MM.1S (cell line): Measurements from ENCODE around the gene DPP10.

Experiments
- DNase-seq: peaks from one replicate; pipeline ENCODE4 v3.0.0-alpha.2; 2015
- H2AFZ ChIP-seq: fragments of 300-600 bp; sonication (generic); 2 replicates; pipeline ENCODE4 v1.6.0; 2016; ENCODE audit warnings: antibody characterized with exemption, low read length
- H3F3A ChIP-seq: fragments of 300-600 bp; sonication (generic); 2 replicates; pipeline ENCODE4 v1.6.1; 2016; ENCODE audit warnings: mild to moderate bottlenecking, antibody characterized with exemption, low read length, moderate library complexity, mixed read lengths; ENCODE audit not compliant: insufficient read depth
- H3K27ac ChIP-seq: fragments of 300-600 bp; sonication (generic); 2 replicates; pipeline ENCODE4 v1.5.1; 2016; ENCODE audit warnings: mild to moderate bottlenecking, low read length
- H3K27me3 ChIP-seq: fragments of 300-600 bp; sonication (generic); replicated peaks from 2 replicates; pipeline ENCODE4 v1.6.0; 2016; ENCODE audit warnings: low read length; ENCODE audit not compliant: insufficient read depth
- H3K36me3 ChIP-seq: fragments of 300-600 bp; sonication (generic); replicated peaks from 2 replicates; pipeline ENCODE4 v1.6.1; 2016; ENCODE audit warnings: mild to moderate bottlenecking, low read length, mixed read lengths; ENCODE audit not compliant: insufficient read depth
- H3K4me1 ChIP-seq: fragments of 300-600 bp; sonication (generic); 2 replicates; pipeline ENCODE4 v1.6.1; 2016; ENCODE audit warnings: low read length, mixed read lengths
- H3K4me2 ChIP-seq: fragments of 300-600 bp; sonication (generic); 2 replicates; pipeline ENCODE4 v1.6.0; 2016; ENCODE audit warnings: low read depth, low read length
- H3K4me3 ChIP-seq: fragments of 300-600 bp; sonication (generic); 2 replicates; pipeline ENCODE4 v1.5.1; 2016; ENCODE audit warnings: low read length, mixed read lengths
- H3K79me2 ChIP-seq: fragments of 300-600 bp; sonication (generic); 2 replicates; pipeline ENCODE4 v1.6.1; 2016; ENCODE audit warnings: mixed run types, low read length, mixed read lengths
- H3K9ac ChIP-seq: fragments of 300-600 bp; sonication (generic); 2 replicates; pipeline ENCODE4 v1.6.1; 2016; ENCODE audit warnings: low read length, mixed read lengths
- H3K9me2 ChIP-seq: fragments of 300-600 bp; sonication (generic); replicated peaks from 2 replicates; pipeline ENCODE4 v1.6.1; 2016; ENCODE audit warnings: mild to moderate bottlenecking, low read length, mixed read lengths; ENCODE audit not compliant: insufficient read depth
- H3K9me3 ChIP-seq: fragments of 300-600 bp; sonication (generic); replicated peaks from 2 replicates; pipeline ENCODE4 v1.6.1; 2016; ENCODE audit warnings: mild to moderate bottlenecking, low read length, mixed read lengths; ENCODE audit not compliant: insufficient read depth
- H4K20me1 ChIP-seq: fragments of 300-600 bp; sonication (generic); 2 replicates; pipeline ENCODE4 v1.6.1; 2016; ENCODE audit warnings: mild to moderate bottlenecking, low read length, moderate library complexity, mixed read lengths; ENCODE audit not compliant: insufficient read depth
- EZH2 ChIP-seq: fragments of 300-600 bp; sonication (generic); optimal IDR thresholded peaks from 2 replicates; pipeline ENCODE3; 2017; ENCODE audit warnings: low read depth, mild to moderate bottlenecking, antibody characterized with exemption, low read length, mixed read lengths
- EZH2phosphoT487 ChIP-seq: fragments of 300-600 bp; sonication (generic); IDR thresholded peaks from 2 replicates; pipeline ENCODE4 v1.6.1; 2018; ENCODE audit warnings: antibody characterized with exemption, low read length
- TF ChIP-seq, protein P1 (sequence below): fragments of 300-600 bp; sonication (generic); IDR thresholded peaks from 2 replicates; pipeline ENCODE4 v1.5.1; 2016; ENCODE audit warnings: antibody characterized with exemption, low read length, mixed read lengths

DPP10 gene

DNA sequence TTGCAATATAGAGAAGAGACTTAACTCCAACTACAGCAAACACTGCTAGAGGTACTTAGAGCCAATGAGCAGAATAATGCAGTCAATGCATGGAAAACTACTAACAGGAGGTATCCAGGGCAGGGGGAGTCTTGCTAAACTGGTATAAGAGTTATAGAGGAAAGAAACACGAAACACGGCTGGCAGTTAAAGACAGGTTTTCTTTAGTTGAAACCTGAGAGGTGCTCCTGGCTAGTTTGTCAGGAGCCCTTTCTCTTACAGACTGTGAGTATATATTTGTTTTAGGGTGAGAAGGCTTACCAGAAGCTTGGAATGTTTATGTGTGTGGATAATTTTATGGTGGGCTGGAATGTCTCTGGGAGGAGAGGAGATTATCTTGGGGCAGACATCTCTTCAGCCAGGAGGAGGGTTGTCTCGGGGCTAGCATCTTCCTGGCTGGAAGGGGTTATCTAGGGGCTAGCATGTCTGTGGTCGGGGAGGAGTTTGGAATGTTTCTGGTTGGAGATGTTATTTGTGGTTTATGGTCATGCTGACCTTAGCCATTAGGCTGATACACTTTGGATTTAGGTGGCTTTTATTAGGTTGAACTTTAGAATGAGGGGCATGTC is 1048.8 kb downstream of the DPP10 start:
- no peaks in the 10 kb centered on the region for H3F3A ChIP-seq
- H3K36me3 ChIP-seq: no peaks in the 10 kb centered on the region
- H3K4me1 ChIP-seq: no peaks in the 10 kb centered on the region
- H3K27ac ChIP-seq: no peak overlapping the region
- no peaks in the 10 kb centered on the region for H3K79me2 ChIP-seq
- no peak overlapping the region for H3K9ac ChIP-seq
- no peak overlapping the region for H2AFZ ChIP-seq
- no peaks in the 10 kb centered on the region for H3K9me2 ChIP-seq
- DNase-seq: no peak
- H3K4me3 ChIP-seq: no peak overlapping the region
- H4K20me1 ChIP-seq: no peaks in the 10 kb centered on the region
- TF ChIP-seq EZH2phosphoT487 (no peak), EZH2 (no peak)
- TF ChIP-seq, protein P1, sequence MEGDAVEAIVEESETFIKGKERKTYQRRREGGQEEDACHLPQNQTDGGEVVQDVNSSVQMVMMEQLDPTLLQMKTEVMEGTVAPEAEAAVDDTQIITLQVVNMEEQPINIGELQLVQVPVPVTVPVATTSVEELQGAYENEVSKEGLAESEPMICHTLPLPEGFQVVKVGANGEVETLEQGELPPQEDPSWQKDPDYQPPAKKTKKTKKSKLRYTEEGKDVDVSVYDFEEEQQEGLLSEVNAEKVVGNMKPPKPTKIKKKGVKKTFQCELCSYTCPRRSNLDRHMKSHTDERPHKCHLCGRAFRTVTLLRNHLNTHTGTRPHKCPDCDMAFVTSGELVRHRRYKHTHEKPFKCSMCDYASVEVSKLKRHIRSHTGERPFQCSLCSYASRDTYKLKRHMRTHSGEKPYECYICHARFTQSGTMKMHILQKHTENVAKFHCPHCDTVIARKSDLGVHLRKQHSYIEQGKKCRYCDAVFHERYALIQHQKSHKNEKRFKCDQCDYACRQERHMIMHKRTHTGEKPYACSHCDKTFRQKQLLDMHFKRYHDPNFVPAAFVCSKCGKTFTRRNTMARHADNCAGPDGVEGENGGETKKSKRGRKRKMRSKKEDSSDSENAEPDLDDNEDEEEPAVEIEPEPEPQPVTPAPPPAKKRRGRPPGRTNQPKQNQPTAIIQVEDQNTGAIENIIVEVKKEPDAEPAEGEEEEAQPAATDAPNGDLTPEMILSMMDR: no peak
- H3K4me2 ChIP-seq: no peak overlapping the region
- no peaks in the 10 kb centered on the region for H3K9me3 ChIP-seq
- no peaks in the 10 kb centered on the region for H3K27me3 ChIP-seq

DNA sequence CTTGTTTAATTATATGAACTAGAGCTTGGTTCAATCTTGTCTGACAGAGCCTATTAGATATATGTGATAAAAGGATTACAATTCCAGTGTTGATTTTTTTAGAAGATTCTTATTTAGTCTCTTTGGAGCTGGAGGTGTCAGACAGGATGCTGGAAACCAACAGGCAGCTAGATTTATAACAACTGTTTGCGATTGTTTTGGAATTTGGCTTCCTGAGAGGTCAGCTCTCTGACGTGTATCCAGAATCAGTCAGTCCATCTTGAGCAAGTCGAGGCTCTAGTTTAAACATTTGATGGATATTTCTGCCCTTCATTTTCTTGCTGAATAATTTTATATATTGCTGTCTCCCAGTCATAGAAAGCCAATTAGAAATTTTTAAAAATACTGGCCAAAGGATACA is 1062.9 kb downstream of the DPP10 start:
- Histone ChIP-seq H3K9ac (no peak overlapping the region), H3F3A (no peaks in the 10 kb centered on the region), H3K36me3 (no peaks in the 10 kb centered on the region), H4K20me1 (no peaks in the 10 kb centered on the region), H3K9me3 (no peaks in the 10 kb centered on the region), H3K27me3 (no peaks in the 10 kb centered on the region), H3K4me1 (no peaks in the 10 kb centered on the region), H3K79me2 (no peaks in the 10 kb centered on the region), H3K27ac (no peak overlapping the region), H2AFZ (no peak overlapping the region), H3K4me2 (no peak overlapping the region), H3K9me2 (no peaks in the 10 kb centered on the region), H3K4me3 (no peak overlapping the region)
- no peak for DNase-seq
- TF ChIP-seq, protein P1: no peak
- TF ChIP-seq EZH2 (no peak), EZH2phosphoT487 (no peak)

DNA sequence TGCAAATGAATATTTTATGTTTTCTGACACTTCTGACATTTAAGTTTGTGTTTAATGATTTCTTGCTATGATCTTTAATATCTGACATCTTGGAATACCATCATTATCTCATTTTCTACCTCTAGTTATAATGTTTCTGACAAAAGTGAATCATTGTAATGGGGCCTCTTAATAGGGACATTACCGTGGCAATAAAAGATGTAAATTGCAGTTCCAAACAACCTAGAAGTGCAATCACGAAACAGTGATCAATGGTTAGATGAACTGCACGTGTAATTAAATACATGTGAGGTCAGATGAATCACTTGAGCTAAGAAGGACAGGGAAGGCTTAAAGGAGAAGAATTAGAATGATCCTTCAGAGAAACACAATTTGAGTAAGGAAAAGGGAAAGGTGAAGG is 1078.3 kb downstream of the DPP10 start:
- no peak for TF ChIP-seq EZH2
- TF ChIP-seq EZH2phosphoT487: no peak
- TF ChIP-seq, protein P1: no peak
- Histone ChIP-seq H3K27me3 (no peaks in the 10 kb centered on the region), H3K4me1 (no peaks in the 10 kb centered on the region), H3K27ac (no peak overlapping the region), H2AFZ (no peak overlapping the region), H3K79me2 (no peaks in the 10 kb centered on the region), H3K9me3 (no peaks in the 10 kb centered on the region), H3F3A (no peaks in the 10 kb centered on the region), H3K4me3 (no peak overlapping the region), H3K9ac (no peak overlapping the region), H3K4me2 (no peak overlapping the region), H4K20me1 (no peaks in the 10 kb centered on the region), H3K36me3 (no peaks in the 10 kb centered on the region), H3K9me2 (no peaks in the 10 kb centered on the region)
- no peak for DNase-seq
